ENCODE measurements around the gene IKZF3. TPM values are rescaled to one million over a fixed set of nuclear protein-coding genes. Genes with fewer than 3 reads are reported as not detected.

Gene IKZF3
- total RNA-seq, 1 experiment from 2014 or later, result 0.22 TPM

DNA sequence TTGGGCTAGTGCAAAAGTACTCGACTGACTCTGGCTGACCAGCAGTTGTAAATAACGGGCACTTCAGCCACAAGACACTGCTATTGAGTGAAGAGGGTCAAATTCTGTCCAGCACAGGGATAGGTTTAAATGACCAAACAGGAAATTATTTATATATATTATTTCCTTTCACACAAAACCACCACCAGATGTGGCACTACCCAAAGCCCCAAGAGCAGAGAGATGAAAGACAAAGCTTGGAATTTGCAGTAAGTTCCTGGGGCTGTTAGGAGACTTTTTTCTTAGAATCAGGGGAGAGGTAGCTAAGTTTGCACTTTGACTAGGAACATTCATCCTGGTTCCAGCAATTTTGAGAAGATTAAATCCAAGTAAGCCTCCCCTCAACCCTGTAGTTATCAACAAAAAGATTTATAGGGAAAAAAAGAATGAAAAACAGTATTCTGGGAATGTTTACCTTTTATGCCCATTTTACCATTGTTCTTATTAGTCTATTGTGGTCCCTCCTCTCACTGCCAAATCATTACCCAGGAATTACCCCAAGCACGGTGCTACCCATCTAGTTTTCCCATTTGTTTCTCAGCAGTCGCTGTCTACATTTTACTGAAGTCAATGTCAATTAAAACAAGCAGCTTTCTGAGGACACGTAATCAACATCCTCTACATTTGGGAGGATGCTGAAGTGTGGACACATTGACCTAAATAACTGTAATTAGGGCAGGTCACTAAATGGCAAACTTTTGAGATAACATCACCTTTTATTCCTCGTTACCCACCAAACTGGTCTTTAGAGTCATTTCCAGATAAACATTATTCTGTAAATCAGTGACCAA, 82.9 kb downstream of the IKZF3 start:
- H3K27ac Mint-ChIP-seq, result peak overlapping the region in 1 of 3 experiments; percentile 57; a peak in 1 of 7 replicates
- Histone ChIP-seq H3K23ac (ENCODE audit: insufficient read length, low read depth, low read length) (no peak overlapping the region), H3T11ph (ENCODE audit: low read length) (no peak overlapping the region), H3K4me1 (ENCODE audit: insufficient read depth, low read length) (no peaks in the 10 kb centered on the region), H3K27me3 (ENCODE audit: insufficient read depth, low read length) (no peaks in the 10 kb centered on the region), H3K14ac (ENCODE audit: insufficient read depth, low read length) (no peak overlapping the region), H4K8ac (replicated peaks; ENCODE audit: insufficient read length, low read depth, low read length) (no peak overlapping the region), H3K4ac (ENCODE audit: low read depth, low read length) (no peak overlapping the region), H3K79me2 (ENCODE audit: insufficient read depth, low read length) (no peaks in the 10 kb centered on the region), H3K9me3 (ENCODE audit: control insufficient read depth, low read depth, low read length) (no peaks in the 10 kb centered on the region), H2AFZ (ENCODE audit: low read length) (no peak overlapping the region), H3K9ac (ENCODE audit: extremely low read depth, insufficient read length, low read length) (no peak overlapping the region), H3K56ac (ENCODE audit: insufficient read length, low read depth, low read length) (no peak overlapping the region), H2BK5ac (ENCODE audit: insufficient read length, low read length) (no peak overlapping the region), H4K91ac (ENCODE audit: insufficient read length, low read depth, low read length) (no peak overlapping the region), H3K4me2 (ENCODE audit: insufficient read depth, insufficient read length, low read length) (no peak overlapping the region), H2BK15ac (ENCODE audit: low read depth, low read length) (no peak overlapping the region), H2AK5ac (ENCODE audit: insufficient read length, low read length) (no peak overlapping the region), H2BK20ac (ENCODE audit: low read depth, low read length, poor library complexity, severe bottlenecking) (no peak overlapping the region), H4K20me1 (ENCODE audit: control insufficient read depth, insufficient read depth, insufficient read length) (no peaks in the 10 kb centered on the region), H3K79me1 (ENCODE audit: insufficient read depth, low read depth, low read length, poor library complexity, severe bottlenecking) (no peaks in the 10 kb centered on the region), H2BK120ac (ENCODE audit: low read depth, low read length, poor library complexity, severe bottlenecking) (no peak overlapping the region), H3K27ac (ENCODE audit: insufficient read length, low read depth, low read length) (no peak overlapping the region), H4K5ac (ENCODE audit: insufficient read length, low read depth, low read length) (no peak overlapping the region), H3K23me2 (ENCODE audit: insufficient read length, low read depth, low read length, poor library complexity, severe bottlenecking) (no peaks in the 10 kb centered on the region), H2BK12ac (ENCODE audit: insufficient read length, low read depth, low read length) (no peak overlapping the region), H3K18ac (ENCODE audit: insufficient read length, low read depth, low read length) (no peak overlapping the region)
- TF ChIP-seq, protein P1, sequence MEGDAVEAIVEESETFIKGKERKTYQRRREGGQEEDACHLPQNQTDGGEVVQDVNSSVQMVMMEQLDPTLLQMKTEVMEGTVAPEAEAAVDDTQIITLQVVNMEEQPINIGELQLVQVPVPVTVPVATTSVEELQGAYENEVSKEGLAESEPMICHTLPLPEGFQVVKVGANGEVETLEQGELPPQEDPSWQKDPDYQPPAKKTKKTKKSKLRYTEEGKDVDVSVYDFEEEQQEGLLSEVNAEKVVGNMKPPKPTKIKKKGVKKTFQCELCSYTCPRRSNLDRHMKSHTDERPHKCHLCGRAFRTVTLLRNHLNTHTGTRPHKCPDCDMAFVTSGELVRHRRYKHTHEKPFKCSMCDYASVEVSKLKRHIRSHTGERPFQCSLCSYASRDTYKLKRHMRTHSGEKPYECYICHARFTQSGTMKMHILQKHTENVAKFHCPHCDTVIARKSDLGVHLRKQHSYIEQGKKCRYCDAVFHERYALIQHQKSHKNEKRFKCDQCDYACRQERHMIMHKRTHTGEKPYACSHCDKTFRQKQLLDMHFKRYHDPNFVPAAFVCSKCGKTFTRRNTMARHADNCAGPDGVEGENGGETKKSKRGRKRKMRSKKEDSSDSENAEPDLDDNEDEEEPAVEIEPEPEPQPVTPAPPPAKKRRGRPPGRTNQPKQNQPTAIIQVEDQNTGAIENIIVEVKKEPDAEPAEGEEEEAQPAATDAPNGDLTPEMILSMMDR (conservative IDR thresholded peaks at IDR 0.05), result no peak
- no peaks in the 10 kb centered on the region for H3K9me3 Mint-ChIP-seq
- H3K4me3 Mint-ChIP-seq, result no peak overlapping the region
- peaks cover 6% of the 10 kb centered on the region; the same call in 1 of the 2 replicates for H3K27me3 Mint-ChIP-seq (ENCODE audit: low read depth)
- peaks cover 0 to 7% of the 10 kb centered on the region in 2 experiments; a peak in 2 of 4 replicates for H3K4me1 Mint-ChIP-seq
- no peaks in the 10 kb centered on the region for H3K36me3 Mint-ChIP-seq (ENCODE audit: insufficient read depth in 1 of 3, low read depth in 3 of 3)
- no CpG with 5 or more reads among the region's 6 CpGs for WGBS (ENCODE audit: extremely low coverage, insufficient read length, low lambda C conversion rate)
- no peak for DNase-seq

Data from H9 (cell line).